Fibroblast of lung (primary cell): ENCODE data around the gene NCKAP5.

Source experiments
- EZH2 ChIP-seq: IDR thresholded peaks from 2 replicates; pipeline ENCODE4 v1.5.1; 2012; ENCODE audit warnings: low read length, control low read depth, mild to moderate bottlenecking; ENCODE audit errors: missing control alignments
- TF ChIP-seq, protein P1 (sequence below), 2 donors: IDR thresholded peaks in 1 of 2; conservative IDR thresholded peaks in 1 of 2; 1 replicate in 1 of 2; 2 replicates in 1 of 2; pipeline ENCODE4 v1.5.1; 2011 to 2012; ENCODE audit warnings: low read length in 2 of 2, control low read depth in 1 of 2, inconsistent platforms in 1 of 2, low read depth in 1 of 2, mild to moderate bottlenecking in 1 of 2

DNA sequence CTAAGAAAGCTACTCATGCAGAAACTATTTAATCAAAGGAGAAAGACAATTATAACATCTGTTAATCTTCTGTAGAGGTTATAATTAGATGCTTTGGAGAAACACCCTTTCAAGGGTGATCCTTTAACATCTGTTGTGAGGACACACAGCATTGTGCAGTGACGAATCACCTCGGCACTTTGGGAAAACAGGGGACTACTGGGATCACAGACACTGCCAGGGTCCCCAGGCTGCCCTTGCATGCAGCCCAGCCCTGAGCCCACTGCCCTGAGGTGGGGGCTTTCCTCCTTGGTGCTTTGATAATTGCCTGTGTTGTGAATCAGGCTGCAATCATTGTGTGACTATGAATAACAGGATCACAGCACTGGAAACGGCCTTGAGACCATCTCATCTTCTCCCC is 10.6 kb downstream of the NCKAP5 start:
- TF ChIP-seq, protein P1, sequence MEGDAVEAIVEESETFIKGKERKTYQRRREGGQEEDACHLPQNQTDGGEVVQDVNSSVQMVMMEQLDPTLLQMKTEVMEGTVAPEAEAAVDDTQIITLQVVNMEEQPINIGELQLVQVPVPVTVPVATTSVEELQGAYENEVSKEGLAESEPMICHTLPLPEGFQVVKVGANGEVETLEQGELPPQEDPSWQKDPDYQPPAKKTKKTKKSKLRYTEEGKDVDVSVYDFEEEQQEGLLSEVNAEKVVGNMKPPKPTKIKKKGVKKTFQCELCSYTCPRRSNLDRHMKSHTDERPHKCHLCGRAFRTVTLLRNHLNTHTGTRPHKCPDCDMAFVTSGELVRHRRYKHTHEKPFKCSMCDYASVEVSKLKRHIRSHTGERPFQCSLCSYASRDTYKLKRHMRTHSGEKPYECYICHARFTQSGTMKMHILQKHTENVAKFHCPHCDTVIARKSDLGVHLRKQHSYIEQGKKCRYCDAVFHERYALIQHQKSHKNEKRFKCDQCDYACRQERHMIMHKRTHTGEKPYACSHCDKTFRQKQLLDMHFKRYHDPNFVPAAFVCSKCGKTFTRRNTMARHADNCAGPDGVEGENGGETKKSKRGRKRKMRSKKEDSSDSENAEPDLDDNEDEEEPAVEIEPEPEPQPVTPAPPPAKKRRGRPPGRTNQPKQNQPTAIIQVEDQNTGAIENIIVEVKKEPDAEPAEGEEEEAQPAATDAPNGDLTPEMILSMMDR (conservative IDR thresholded peaks at IDR 0.05 in 1 of 2, IDR thresholded peaks at IDR 0.05 in 1 of 2; ENCODE audit: low read depth in 1 of 2, low read length in 2 of 2), result no peak
- no peak for TF ChIP-seq EZH2
